ENCODE measurements around the gene STX8.

The STX8 gene

DNA sequence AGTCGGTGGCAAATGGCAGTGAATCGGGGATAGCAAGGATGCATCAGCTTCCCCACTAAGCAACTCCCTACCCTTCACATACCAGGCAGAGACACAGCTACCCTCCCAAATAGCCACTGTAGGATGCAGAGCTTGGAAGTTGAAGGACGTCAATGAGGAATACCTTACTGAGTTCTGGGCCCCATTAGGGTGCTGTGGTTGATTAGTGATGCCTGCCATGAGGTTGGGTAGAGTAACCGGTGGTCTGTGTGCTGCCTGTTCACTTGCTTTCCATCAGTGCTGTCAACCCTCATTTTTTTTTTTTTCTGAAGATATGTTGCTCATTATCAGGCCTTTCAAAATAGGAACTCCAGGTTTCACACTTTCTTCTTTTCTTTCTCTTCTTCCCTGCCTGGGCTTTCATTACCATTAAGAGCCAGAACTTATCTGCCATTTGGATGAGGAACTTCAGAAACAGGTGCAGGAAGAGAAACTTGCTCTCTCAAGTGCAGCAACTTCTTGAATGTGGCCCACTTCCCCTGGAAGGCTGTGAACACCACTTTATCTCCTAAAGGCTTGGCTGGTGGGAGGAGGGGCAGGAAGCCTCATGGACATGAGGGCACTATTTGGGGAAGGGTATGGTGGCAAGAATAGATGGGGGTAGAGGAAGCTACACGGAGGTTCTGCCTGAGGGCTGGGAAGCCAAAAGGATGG, 370.8 kb downstream of the STX8 start:
- Mint-ChIP-seq H3K4me3 (no peak overlapping the region), H3K27me3 (ENCODE audit: low read depth) (peaks cover 25% of the 10 kb centered on the region), H3K4me1 (peaks cover 41% of the 10 kb centered on the region), H3K27ac (peak overlapping the region in 1 of 3 experiments; percentile 29), H3K9me3 (no peaks in the 10 kb centered on the region), H3K36me3 (ENCODE audit: low read depth) (no peaks in the 10 kb centered on the region)
- TF ChIP-seq, protein P1, sequence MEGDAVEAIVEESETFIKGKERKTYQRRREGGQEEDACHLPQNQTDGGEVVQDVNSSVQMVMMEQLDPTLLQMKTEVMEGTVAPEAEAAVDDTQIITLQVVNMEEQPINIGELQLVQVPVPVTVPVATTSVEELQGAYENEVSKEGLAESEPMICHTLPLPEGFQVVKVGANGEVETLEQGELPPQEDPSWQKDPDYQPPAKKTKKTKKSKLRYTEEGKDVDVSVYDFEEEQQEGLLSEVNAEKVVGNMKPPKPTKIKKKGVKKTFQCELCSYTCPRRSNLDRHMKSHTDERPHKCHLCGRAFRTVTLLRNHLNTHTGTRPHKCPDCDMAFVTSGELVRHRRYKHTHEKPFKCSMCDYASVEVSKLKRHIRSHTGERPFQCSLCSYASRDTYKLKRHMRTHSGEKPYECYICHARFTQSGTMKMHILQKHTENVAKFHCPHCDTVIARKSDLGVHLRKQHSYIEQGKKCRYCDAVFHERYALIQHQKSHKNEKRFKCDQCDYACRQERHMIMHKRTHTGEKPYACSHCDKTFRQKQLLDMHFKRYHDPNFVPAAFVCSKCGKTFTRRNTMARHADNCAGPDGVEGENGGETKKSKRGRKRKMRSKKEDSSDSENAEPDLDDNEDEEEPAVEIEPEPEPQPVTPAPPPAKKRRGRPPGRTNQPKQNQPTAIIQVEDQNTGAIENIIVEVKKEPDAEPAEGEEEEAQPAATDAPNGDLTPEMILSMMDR (IDR thresholded peaks at IDR 0.05; ENCODE audit: unreplicated experiment in 3 of 3): no peak

DNA sequence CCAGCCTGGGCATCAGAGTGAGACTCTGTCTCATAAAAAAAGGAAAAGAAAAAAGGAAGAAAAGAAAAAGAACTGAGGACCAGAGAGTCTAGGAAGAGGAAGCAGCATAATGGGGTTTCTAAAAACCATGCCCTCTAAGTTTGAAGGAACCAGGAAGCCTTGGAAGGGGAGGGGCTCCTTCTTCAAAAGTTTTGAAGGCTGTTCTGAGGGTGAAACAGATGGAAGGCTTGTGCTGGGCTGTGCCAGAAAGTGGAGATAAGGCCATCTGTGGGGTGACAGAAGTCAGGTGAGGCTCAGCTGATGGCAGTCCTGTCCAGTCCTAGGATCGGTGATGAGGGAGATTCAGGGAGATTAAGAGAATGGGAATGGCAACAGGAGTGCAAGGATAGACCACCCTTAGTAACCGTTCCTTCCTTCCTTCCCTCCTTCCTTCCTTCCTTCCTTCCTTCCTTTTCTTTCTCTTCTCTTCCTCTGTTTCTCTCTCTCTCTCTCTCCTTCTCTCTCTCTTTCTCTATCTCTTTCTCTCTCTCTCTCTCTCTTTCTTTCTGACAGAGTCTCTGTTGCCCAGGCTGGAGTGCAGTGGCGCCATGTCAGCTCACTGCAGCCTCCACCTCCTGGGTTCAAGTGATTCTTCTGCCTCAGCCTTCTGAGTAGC, 371.7 kb downstream of the STX8 start:
- Mint-ChIP-seq H3K27ac (no peak overlapping the region), H3K9me3 (no peaks in the 10 kb centered on the region), H3K4me3 (no peak overlapping the region), H3K4me1 (peaks cover 47% of the 10 kb centered on the region), H3K27me3 (ENCODE audit: low read depth) (peaks cover 25% of the 10 kb centered on the region), H3K36me3 (ENCODE audit: low read depth) (no peaks in the 10 kb centered on the region)
- TF ChIP-seq, protein P1 (IDR thresholded peaks at IDR 0.05; ENCODE audit: unreplicated experiment in 3 of 3): no peak

DNA sequence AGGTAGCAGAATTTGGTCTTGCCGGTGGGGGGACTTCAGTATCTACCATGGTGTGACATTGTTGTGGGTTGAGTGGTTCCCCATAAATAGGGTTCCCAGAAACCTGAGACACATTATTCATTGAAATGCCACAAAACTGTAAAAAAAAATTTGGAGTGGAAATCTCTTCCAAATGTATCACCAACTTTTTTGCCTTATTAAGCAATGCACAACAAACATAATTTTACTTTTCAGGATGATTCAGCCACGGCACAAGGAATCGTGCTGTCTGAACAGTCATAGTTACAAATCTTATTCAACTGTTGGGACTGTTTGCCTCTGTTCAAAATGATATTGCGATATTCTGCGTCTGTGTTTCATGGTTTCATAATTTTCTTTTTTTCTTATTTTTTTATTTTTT, 373.1 kb downstream of the STX8 start:
- Mint-ChIP-seq H3K27ac (no peak overlapping the region), H3K4me1 (peaks cover 51% of the 10 kb centered on the region), H3K36me3 (ENCODE audit: low read depth) (no peaks in the 10 kb centered on the region), H3K4me3 (no peak overlapping the region), H3K27me3 (ENCODE audit: low read depth) (peaks cover 29% of the 10 kb centered on the region), H3K9me3 (no peaks in the 10 kb centered on the region)
- TF ChIP-seq, protein P1 (IDR thresholded peaks at IDR 0.05; ENCODE audit: unreplicated experiment in 3 of 3): no peak

DNA sequence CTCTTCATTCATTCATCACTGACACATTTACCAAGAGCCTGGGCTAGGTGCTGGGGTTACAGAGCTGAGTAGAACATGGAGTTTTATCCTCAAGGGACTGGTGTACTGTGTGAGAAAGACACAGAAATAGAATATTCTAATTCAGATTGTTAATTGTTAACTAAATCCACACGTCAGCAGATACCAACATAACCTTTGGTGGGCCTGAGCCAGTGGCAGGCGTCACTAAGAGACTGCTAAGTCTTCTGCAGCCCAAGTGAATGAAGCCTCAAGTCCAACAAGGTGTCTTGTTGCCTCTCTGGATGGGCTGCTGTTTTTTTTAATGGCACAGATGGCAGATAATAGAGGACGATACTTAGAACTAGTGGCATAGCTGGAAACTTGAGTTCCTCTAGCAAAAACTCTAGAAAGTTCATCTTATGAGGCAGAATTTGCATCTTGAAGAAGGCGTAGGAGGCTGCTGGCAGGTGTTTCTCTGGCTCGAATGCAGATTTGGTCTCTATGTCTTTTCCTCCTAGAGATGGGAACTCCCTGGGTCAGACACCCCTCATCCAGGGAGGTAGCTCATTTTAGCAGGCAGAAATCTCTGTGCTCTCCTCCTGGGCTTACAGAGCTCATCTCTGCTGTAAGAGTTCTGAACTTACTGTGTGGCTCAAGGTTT, 374.8 kb downstream of the STX8 start:
- TF ChIP-seq, protein P1 (IDR thresholded peaks at IDR 0.05; ENCODE audit: unreplicated experiment in 3 of 3): no peak
- no peaks in the 10 kb centered on the region for H3K36me3 Mint-ChIP-seq (ENCODE audit: low read depth)
- peaks cover 48% of the 10 kb centered on the region for H3K4me1 Mint-ChIP-seq
- no peaks in the 10 kb centered on the region for H3K9me3 Mint-ChIP-seq
- peaks cover 32% of the 10 kb centered on the region for H3K27me3 Mint-ChIP-seq (ENCODE audit: low read depth)
- peak overlapping the region; percentile 78 to 93 (median 88) for H3K27ac Mint-ChIP-seq
- H3K4me3 Mint-ChIP-seq: no peak overlapping the region

Data from nephron (organoid).